Measurements from ENCODE around the gene NFXL1.

DNA sequence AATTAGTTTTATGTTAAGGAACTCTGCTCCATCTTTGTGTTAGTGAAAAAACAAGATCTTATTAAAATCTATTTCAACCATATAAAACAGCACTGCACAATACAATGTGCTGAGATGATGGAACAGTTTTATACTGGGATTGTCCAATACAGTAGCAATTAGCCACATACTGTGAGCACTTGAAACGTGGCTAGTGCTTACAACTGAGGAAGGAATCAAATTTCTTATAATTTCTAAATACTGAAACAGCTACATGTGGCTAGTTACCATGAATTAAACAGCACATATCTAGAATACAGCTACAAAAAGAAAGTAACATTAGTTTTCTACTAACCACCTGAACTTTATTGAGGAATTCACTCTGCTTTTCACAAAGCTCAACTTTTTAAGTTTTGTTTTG, 14.7 kb downstream of the NFXL1 start:
- TF ChIP-seq, protein P1, sequence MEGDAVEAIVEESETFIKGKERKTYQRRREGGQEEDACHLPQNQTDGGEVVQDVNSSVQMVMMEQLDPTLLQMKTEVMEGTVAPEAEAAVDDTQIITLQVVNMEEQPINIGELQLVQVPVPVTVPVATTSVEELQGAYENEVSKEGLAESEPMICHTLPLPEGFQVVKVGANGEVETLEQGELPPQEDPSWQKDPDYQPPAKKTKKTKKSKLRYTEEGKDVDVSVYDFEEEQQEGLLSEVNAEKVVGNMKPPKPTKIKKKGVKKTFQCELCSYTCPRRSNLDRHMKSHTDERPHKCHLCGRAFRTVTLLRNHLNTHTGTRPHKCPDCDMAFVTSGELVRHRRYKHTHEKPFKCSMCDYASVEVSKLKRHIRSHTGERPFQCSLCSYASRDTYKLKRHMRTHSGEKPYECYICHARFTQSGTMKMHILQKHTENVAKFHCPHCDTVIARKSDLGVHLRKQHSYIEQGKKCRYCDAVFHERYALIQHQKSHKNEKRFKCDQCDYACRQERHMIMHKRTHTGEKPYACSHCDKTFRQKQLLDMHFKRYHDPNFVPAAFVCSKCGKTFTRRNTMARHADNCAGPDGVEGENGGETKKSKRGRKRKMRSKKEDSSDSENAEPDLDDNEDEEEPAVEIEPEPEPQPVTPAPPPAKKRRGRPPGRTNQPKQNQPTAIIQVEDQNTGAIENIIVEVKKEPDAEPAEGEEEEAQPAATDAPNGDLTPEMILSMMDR (IDR thresholded peaks at IDR 0.05): no peak
- TF ChIP-seq POLR2A (IDR thresholded peaks at IDR 0.05): no peak
